WTC11 (cell line): ENCODE results near the gene MOV10. TPM values are rescaled to one million over a fixed set of nuclear protein-coding genes. Genes with fewer than 3 reads are reported as not detected.

Experiments used
- ATAC-seq: fragments of 200-7000 bp; cut with Tn5 transposase; 2 replicates; pipeline ENCODE4 v1.10.0; 2021; ENCODE audit warnings: mild to moderate bottlenecking, moderate library complexity
- CTCF ChIA-PET: fragments of 300-600 bp; sonication (Branson Sonifier 250); formaldehyde crosslinking; loops from one replicate; lab custom pipeline; 2021; ENCODE audit warnings: antibody characterized with exemption; lab: Charles Lee
- POLR2A ChIA-PET: fragments of 350-600 bp; sonication (Branson Sonifier 250); formaldehyde crosslinking; loops from one replicate; lab custom pipeline; 2021; ENCODE audit warnings: antibody characterized with exemption; lab: Charles Lee
- DNase-seq: peaks from one replicate; pipeline ENCODE4 v3.0.0; 2021; ENCODE audit warnings: low spot score
- H3K27ac Mint-ChIP-seq: 2 replicates; pipeline ENCODE4 v1.8.0; 2021; ENCODE audit warnings: mixed read lengths
- H3K27me3 Mint-ChIP-seq: 2 replicates; pipeline ENCODE4 v1.8.0; 2021; ENCODE audit warnings: low read depth, mild to moderate bottlenecking, moderate library complexity, mixed read lengths
- H3K36me3 Mint-ChIP-seq: 2 replicates; pipeline ENCODE4 v1.8.0; 2021; ENCODE audit warnings: mixed read lengths
- H3K4me1 Mint-ChIP-seq: 2 replicates; pipeline ENCODE4 v1.8.0; 2022; ENCODE audit warnings: mixed read lengths
- H3K4me3 Mint-ChIP-seq: 2 replicates; pipeline ENCODE4 v1.8.0; 2021; ENCODE audit warnings: mild to moderate bottlenecking, moderate library complexity, mixed read lengths
- H3K9me3 Mint-ChIP-seq: 2 replicates; pipeline ENCODE4 v1.8.0; 2021; ENCODE audit warnings: mixed read lengths
- ATF2 ChIP-seq: sonication (generic); formaldehyde crosslinking; IDR thresholded peaks from 2 replicates; pipeline ENCODE4 v1.8.1; 2022; ENCODE audit warnings: low read depth, missing genetic modification reagents, borderline replicate concordance
- CREM ChIP-seq: sonication (generic); formaldehyde crosslinking; IDR thresholded peaks from 2 replicates; pipeline ENCODE4 v1.8.1; 2022; ENCODE audit warnings: mild to moderate bottlenecking, missing genetic modification reagents, moderate library complexity
- E2F1 ChIP-seq: sonication (generic); formaldehyde crosslinking; IDR thresholded peaks from 2 replicates; pipeline ENCODE4 v1.8.0; 2022; ENCODE audit warnings: mild to moderate bottlenecking, missing genetic modification reagents
- E2F4 ChIP-seq: sonication (generic); formaldehyde crosslinking; IDR thresholded peaks from 2 replicates; pipeline ENCODE4 v1.8.1; 2022; ENCODE audit warnings: low read depth, mild to moderate bottlenecking, moderate library complexity, missing genetic modification reagents, borderline replicate concordance
- ETV6 ChIP-seq: sonication (generic); formaldehyde crosslinking; IDR thresholded peaks from 2 replicates; pipeline ENCODE4 v1.8.1; 2022; ENCODE audit warnings: mild to moderate bottlenecking, missing genetic modification reagents
- FOXP4 ChIP-seq: sonication (generic); formaldehyde crosslinking; IDR thresholded peaks from 2 replicates; pipeline ENCODE4 v1.8.0; 2022; ENCODE audit warnings: mild to moderate bottlenecking, missing genetic modification reagents
- MAX ChIP-seq: sonication (generic); formaldehyde crosslinking; IDR thresholded peaks from 2 replicates; pipeline ENCODE4 v1.8.0; 2022; ENCODE audit warnings: mild to moderate bottlenecking, missing genetic modification reagents
- NR2C2 ChIP-seq: sonication (generic); formaldehyde crosslinking; IDR thresholded peaks from 2 replicates; pipeline ENCODE4 v1.8.0; 2022; ENCODE audit warnings: mild to moderate bottlenecking, missing genetic modification reagents
- RORB ChIP-seq: fragments of 250-450 bp; sonication (Bioruptor Pico); IDR thresholded peaks from 2 replicates; pipeline ENCODE4 v1.9.0; 2021; ENCODE audit warnings: mild to moderate bottlenecking
- SP1 ChIP-seq: sonication (generic); formaldehyde crosslinking; conservative IDR thresholded peaks from 2 replicates; pipeline ENCODE4 v1.8.1; 2022; ENCODE audit warnings: missing genetic modification reagents
- STAT6 ChIP-seq: sonication (generic); formaldehyde crosslinking; conservative IDR thresholded peaks from 2 replicates; pipeline ENCODE4 v1.8.1; 2023; ENCODE audit warnings: mild to moderate bottlenecking, low read depth, missing genetic modification reagents, moderate library complexity
- TEAD1 ChIP-seq: sonication (generic); formaldehyde crosslinking; IDR thresholded peaks from 2 replicates; pipeline ENCODE4 v1.8.0; 2022; ENCODE audit warnings: mild to moderate bottlenecking, missing genetic modification reagents
- USF1 ChIP-seq: sonication (generic); formaldehyde crosslinking; IDR thresholded peaks from 2 replicates; pipeline ENCODE4 v1.8.0; 2022; ENCODE audit warnings: mild to moderate bottlenecking, missing genetic modification reagents
- ZNF423 ChIP-seq: fragments of 250-450 bp; sonication (Bioruptor Pico); IDR thresholded peaks from 2 replicates; pipeline ENCODE4 v2.1.2; 2022; ENCODE audit warnings: mild to moderate bottlenecking, moderate library complexity
- total RNA-seq: library from RNA; stranded (reverse); gene quantifications from 3 replicates; pipeline ENCODE4 v1.2.3, GENCODE V29; 2021

MOV10 gene
- total RNA-seq, 1 experiment from 2014 or later = 80.7 TPM

GRCh38 chr1:112704934-112705627, 30.6 kb downstream of the MOV10 start:
- DNase-seq (peak; percentile 89), ATAC-seq (peak; percentile 83)
- H3K36me3 Mint-ChIP-seq = peaks cover 20% of the 10 kb centered on the region
- H3K27me3 Mint-ChIP-seq = peaks cover 27% of the 10 kb centered on the region
- peak overlapping the region; percentile 94 for H3K27ac Mint-ChIP-seq
- TF ChIP-seq USF1 (CRISPR knock-in tag) = no peak
- TF ChIP-seq ZNF423 (CRISPR knock-in tag) = no peak
- 0 out of 2 replicates have a peak, but pooled peaks have one; percentile 37 for TF ChIP-seq SP1 (CRISPR knock-in tag)
- 0 out of 2 replicates have a peak, but pooled peaks have one; percentile 15 for TF ChIP-seq TEAD1 (CRISPR knock-in tag)
- TF ChIP-seq E2F1 (CRISPR knock-in tag) = no peak
- TF ChIP-seq CREM (CRISPR knock-in tag) = no peak
- no peak for TF ChIP-seq ATF2 (CRISPR knock-in tag)
- peak; percentile 73 for TF ChIP-seq MAX (CRISPR knock-in tag)
- TF ChIP-seq FOXP4 = 0 out of 2 replicates have a peak, but pooled peaks have one; percentile 34
- TF ChIP-seq ETV6 (CRISPR knock-in tag) = peak; percentile 93
- TF ChIP-seq RORB (CRISPR knock-in tag) = no peak
- no peak for TF ChIP-seq NR2C2
- TF ChIP-seq E2F4 (CRISPR knock-in tag) = no peak
- no peak for TF ChIP-seq STAT6 (CRISPR knock-in tag)
- H3K9me3 Mint-ChIP-seq = no peaks in the 10 kb centered on the region
- peaks cover 68% of the 10 kb centered on the region for H3K4me1 Mint-ChIP-seq
- CTCF ChIA-PET = interaction anchor here (0.5 to 2.3 kb wide), 19 partner anchors 10 to 368 kb away, joined by 3 to 21 read pairs (median 5); partner anchors contain the start of genes CAPZA1, CTTNBP2NL, LRIG2 and MOV10
- POLR2A ChIA-PET = interaction anchor here (0.6 to 2.3 kb wide), 11 partner anchors 10 to 314 kb away, joined by 3 to 11 read pairs (median 5); partner anchors contain the start of genes CAPZA1, MOV10, PPM1J and ST7L
- peak overlapping the region; percentile 73 for H3K4me3 Mint-ChIP-seq
